A673 (cell line): Measurements from ENCODE around the gene ZBTB32.

ENCODE experiments used
- EZH2 ChIP-seq: fragments of 200-600 bp; sonication (generic); IDR thresholded peaks from 2 replicates; pipeline ENCODE4 v1.6.1; 2017; ENCODE audit warnings: borderline replicate concordance, low read depth, mild to moderate bottlenecking, mixed read lengths, antibody characterized with exemption, low read length; ENCODE audit not compliant: poor library complexity, severe bottlenecking
- TF ChIP-seq, protein P1 (sequence below): fragments of 300-800, 200-600 bp; sonication (generic); conservative IDR thresholded peaks from 2 replicates; pipeline ENCODE4 v1.5.1; 2017; ENCODE audit warnings: low read depth, mild to moderate bottlenecking, antibody characterized with exemption, low read length, moderate library complexity, mixed read lengths

DNA sequence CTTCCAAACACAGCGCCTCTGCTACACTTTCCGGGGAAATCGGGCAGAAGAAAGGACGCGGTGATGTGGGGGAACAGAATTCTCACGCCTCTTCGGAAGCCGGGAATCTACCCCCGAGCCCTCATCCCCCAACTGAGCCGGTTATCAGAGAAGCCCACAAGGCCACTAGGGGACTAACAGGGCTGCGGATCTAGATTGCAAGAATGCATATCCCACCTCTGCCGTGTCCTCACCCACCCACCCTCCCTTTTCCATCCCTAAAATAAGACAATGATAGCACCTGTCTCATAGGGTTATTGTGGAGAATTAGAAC, 36.8 kb downstream of the ZBTB32 start:
- TF ChIP-seq, protein P1, sequence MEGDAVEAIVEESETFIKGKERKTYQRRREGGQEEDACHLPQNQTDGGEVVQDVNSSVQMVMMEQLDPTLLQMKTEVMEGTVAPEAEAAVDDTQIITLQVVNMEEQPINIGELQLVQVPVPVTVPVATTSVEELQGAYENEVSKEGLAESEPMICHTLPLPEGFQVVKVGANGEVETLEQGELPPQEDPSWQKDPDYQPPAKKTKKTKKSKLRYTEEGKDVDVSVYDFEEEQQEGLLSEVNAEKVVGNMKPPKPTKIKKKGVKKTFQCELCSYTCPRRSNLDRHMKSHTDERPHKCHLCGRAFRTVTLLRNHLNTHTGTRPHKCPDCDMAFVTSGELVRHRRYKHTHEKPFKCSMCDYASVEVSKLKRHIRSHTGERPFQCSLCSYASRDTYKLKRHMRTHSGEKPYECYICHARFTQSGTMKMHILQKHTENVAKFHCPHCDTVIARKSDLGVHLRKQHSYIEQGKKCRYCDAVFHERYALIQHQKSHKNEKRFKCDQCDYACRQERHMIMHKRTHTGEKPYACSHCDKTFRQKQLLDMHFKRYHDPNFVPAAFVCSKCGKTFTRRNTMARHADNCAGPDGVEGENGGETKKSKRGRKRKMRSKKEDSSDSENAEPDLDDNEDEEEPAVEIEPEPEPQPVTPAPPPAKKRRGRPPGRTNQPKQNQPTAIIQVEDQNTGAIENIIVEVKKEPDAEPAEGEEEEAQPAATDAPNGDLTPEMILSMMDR: no peak
- TF ChIP-seq EZH2: no peak
